ENCODE measurements around the gene KLHL5.

Gene KLHL5, protein sequence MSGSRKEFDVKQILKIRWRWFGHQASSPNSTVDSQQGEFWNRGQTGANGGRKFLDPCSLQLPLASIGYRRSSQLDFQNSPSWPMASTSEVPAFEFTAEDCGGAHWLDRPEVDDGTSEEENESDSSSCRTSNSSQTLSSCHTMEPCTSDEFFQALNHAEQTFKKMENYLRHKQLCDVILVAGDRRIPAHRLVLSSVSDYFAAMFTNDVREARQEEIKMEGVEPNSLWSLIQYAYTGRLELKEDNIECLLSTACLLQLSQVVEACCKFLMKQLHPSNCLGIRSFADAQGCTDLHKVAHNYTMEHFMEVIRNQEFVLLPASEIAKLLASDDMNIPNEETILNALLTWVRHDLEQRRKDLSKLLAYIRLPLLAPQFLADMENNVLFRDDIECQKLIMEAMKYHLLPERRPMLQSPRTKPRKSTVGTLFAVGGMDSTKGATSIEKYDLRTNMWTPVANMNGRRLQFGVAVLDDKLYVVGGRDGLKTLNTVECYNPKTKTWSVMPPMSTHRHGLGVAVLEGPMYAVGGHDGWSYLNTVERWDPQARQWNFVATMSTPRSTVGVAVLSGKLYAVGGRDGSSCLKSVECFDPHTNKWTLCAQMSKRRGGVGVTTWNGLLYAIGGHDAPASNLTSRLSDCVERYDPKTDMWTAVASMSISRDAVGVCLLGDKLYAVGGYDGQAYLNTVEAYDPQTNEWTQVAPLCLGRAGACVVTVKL

DNA sequence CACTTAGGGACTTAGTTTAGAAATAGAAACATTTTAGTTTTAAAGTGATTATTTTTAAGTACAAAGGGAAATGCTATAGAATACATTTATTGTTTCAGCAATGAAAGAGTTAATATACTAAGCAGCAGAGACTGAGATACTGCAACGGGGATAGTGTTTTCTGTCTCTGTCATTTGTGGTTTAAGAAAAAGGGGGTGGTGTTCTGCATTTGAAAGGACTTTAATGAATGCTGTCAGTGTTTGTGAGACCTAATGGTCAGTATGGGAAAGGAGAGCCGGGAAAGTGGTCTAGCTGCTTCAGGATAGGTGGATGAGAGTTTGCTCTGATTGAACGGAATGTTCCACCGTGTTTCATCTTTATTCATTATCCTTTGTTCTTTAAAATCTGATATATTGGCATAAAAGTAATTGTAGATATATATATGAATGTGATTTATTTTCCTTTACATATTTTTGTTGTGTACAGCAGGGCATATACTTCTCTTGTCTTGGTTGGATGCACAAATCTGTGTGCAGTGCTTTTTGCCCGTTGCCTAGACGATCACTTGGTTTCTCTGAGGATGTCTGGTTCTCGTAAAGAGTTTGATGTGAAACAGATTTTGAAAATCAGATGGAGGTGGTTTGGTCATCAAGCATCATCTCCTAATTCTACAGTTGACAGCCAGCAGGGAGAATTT, at the start of gene KLHL5:
KLHL5 (plus strand) TSS at position 139 of the 676 bp plus-strand sequence; CDS start at position 560, 421 bp downstream.
- Histone ChIP-seq H3K27me3 (ENCODE audit: control insufficient read depth, insufficient read depth, low read length) (no peaks in the 10 kb centered on the region), H3K9ac (ENCODE audit: low read depth, low read length) (no peak within 1 kb of the TSS), H3K27ac (ENCODE audit: low read depth, low read length) (peak within 1 kb of the TSS; percentile 53), H3K4me3 (ENCODE audit: low read depth, low read length) (peak within 1 kb of the TSS; percentile 29; the same call in 1 of the 2 replicates), H3K4me1 (ENCODE audit: control insufficient read depth, insufficient read depth, low read length) (peaks cover 27% of the 10 kb centered on the region), H3K9me3 (ENCODE audit: control insufficient read depth, insufficient read depth, low read length) (no peaks in the 10 kb centered on the region), H3K36me3 (ENCODE audit: control insufficient read depth, insufficient read depth, low read length) (no peaks in the 10 kb centered on the region)

DNA sequence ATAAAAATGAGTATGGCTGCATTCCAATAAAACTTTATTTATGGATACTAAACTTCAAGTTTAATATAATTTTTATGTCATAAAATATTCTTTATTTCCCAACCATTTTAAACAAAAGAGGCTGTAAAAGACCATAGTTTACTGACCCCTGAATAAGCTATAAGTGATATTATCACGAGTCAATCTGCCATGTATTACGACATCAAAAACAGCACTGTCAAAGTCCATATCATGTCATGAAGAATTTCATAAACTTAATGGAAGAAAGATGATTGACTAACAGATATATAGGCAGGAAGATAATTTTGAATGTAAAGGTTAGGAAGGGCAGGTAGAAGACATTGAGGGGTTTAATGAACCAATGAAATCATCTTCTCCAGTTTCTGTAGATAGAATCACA, 48.0 kb upstream of the KLHL5 start:
- H3K9me3 ChIP-seq (ENCODE audit: control insufficient read depth, insufficient read depth, low read length) = no peaks in the 10 kb centered on the region
- 0 out of 2 replicates have a peak, but pooled peaks cover 3% of the 10 kb centered on the region for H3K4me1 ChIP-seq (ENCODE audit: control insufficient read depth, insufficient read depth, low read length)
- no peaks in the 10 kb centered on the region for H3K36me3 ChIP-seq (ENCODE audit: control insufficient read depth, insufficient read depth, low read length)
- no peaks in the 10 kb centered on the region for H3K27me3 ChIP-seq (ENCODE audit: control insufficient read depth, insufficient read depth, low read length)
- no peak overlapping the region for H3K4me3 ChIP-seq (ENCODE audit: low read depth, low read length)
- no peak overlapping the region for H3K27ac ChIP-seq (ENCODE audit: low read depth, low read length)
- H3K9ac ChIP-seq (ENCODE audit: low read depth, low read length) = no peak overlapping the region

DNA sequence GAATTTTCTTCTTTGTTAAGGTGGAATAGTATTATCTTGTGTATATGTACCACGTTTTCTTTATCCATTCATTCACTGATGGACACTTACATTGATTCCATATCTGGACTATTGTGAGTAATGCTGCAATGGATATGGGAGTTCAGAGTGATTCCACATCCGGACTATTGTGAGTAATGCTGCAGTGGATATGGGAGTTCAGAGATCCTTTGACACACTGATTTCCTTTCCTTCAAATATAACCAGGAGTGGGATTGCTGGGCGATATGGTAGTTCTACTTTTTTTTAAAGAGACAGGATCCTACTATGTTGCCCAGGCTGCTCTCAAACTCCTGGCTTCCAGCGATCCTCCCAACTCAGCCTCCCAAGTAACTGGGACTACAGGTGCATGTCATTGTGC, 41.9 kb upstream of the KLHL5 start:
- no peak overlapping the region for H3K9ac ChIP-seq (ENCODE audit: low read depth, low read length)
- H3K4me1 ChIP-seq (ENCODE audit: control insufficient read depth, insufficient read depth, low read length) = no peaks in the 10 kb centered on the region
- H3K9me3 ChIP-seq (ENCODE audit: control insufficient read depth, insufficient read depth, low read length) = no peaks in the 10 kb centered on the region
- H3K27ac ChIP-seq (ENCODE audit: low read depth, low read length) = no peak overlapping the region
- no peaks in the 10 kb centered on the region for H3K27me3 ChIP-seq (ENCODE audit: control insufficient read depth, insufficient read depth, low read length)
- H3K36me3 ChIP-seq (ENCODE audit: control insufficient read depth, insufficient read depth, low read length) = no peaks in the 10 kb centered on the region
- H3K4me3 ChIP-seq (ENCODE audit: low read depth, low read length) = no peak overlapping the region

DNA sequence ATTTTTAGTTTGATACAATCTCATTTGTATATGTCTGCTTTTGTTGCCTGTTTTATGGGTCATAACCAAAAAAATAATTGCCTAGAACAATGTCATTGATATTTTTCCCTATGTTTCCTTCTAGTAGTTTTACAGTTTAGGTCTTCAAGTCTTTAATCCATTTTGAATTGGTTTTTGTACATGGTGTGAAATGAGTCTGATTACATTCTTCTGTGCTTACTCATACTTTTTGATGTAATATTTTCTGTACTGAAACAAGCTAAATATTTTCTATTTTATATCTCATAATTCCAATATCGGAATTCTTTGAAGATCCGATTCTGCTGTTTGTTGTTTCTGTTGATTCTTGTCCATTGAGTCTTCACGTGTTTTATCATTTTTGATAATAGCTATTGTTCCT, 40.4 kb upstream of the KLHL5 start:
- H3K9me3 ChIP-seq (ENCODE audit: control insufficient read depth, insufficient read depth, low read length) = no peaks in the 10 kb centered on the region
- H3K9ac ChIP-seq (ENCODE audit: low read depth, low read length) = no peak overlapping the region
- no peak overlapping the region for H3K27ac ChIP-seq (ENCODE audit: low read depth, low read length)
- H3K4me3 ChIP-seq (ENCODE audit: low read depth, low read length) = no peak overlapping the region
- no peaks in the 10 kb centered on the region for H3K27me3 ChIP-seq (ENCODE audit: control insufficient read depth, insufficient read depth, low read length)
- H3K36me3 ChIP-seq (ENCODE audit: control insufficient read depth, insufficient read depth, low read length) = no peaks in the 10 kb centered on the region
- no peaks in the 10 kb centered on the region for H3K4me1 ChIP-seq (ENCODE audit: control insufficient read depth, insufficient read depth, low read length)

DNA sequence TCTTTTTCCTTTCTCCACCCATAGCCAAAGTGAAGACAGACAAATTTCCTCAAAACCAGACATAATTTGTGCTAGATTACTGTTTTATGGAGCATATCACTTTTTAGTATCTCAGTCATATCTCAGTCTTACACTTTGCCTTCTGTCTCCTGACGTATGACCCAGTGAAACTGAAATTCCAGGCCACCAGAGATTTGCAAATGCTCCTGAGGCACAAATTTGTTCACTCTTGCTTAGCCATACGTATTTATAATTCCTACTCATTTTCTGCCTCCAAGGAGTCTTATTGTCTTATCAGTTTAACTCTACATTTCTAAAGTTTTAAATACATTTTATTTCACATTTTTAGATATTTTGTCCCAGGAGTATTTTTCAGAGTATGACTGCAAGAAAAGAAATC, 39.8 kb upstream of the KLHL5 start:
- no peaks in the 10 kb centered on the region for H3K9me3 ChIP-seq (ENCODE audit: control insufficient read depth, insufficient read depth, low read length)
- no peak overlapping the region for H3K9ac ChIP-seq (ENCODE audit: low read depth, low read length)
- no peaks in the 10 kb centered on the region for H3K27me3 ChIP-seq (ENCODE audit: control insufficient read depth, insufficient read depth, low read length)
- no peak overlapping the region for H3K4me3 ChIP-seq (ENCODE audit: low read depth, low read length)
- no peak overlapping the region for H3K27ac ChIP-seq (ENCODE audit: low read depth, low read length)
- H3K4me1 ChIP-seq (ENCODE audit: control insufficient read depth, insufficient read depth, low read length) = no peaks in the 10 kb centered on the region
- no peaks in the 10 kb centered on the region for H3K36me3 ChIP-seq (ENCODE audit: control insufficient read depth, insufficient read depth, low read length)

DNA sequence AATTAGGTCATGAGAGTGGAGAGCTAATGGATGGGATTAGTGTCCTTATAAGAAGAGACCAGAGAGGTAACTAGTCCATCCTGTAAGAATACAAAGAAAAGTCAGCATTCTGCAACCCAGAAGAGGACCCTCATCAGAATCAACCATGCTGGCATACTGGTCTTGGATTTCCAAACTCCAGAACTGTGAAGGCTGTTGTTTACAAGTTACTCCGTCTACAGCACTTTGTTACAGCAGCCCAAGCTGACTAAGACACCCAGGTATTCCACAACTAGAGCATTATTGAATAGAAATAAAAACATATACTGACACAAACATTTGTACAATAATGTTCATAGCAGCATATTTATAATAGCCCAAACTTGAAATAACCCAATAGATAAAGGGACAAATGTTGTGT, 39.0 kb upstream of the KLHL5 start:
- no peak overlapping the region for H3K27ac ChIP-seq (ENCODE audit: low read depth, low read length)
- H3K9me3 ChIP-seq (ENCODE audit: control insufficient read depth, insufficient read depth, low read length) = no peaks in the 10 kb centered on the region
- no peak overlapping the region for H3K9ac ChIP-seq (ENCODE audit: low read depth, low read length)
- H3K36me3 ChIP-seq (ENCODE audit: control insufficient read depth, insufficient read depth, low read length) = no peaks in the 10 kb centered on the region
- no peaks in the 10 kb centered on the region for H3K4me1 ChIP-seq (ENCODE audit: control insufficient read depth, insufficient read depth, low read length)
- no peak overlapping the region for H3K4me3 ChIP-seq (ENCODE audit: low read depth, low read length)
- H3K27me3 ChIP-seq (ENCODE audit: control insufficient read depth, insufficient read depth, low read length) = no peaks in the 10 kb centered on the region

DNA sequence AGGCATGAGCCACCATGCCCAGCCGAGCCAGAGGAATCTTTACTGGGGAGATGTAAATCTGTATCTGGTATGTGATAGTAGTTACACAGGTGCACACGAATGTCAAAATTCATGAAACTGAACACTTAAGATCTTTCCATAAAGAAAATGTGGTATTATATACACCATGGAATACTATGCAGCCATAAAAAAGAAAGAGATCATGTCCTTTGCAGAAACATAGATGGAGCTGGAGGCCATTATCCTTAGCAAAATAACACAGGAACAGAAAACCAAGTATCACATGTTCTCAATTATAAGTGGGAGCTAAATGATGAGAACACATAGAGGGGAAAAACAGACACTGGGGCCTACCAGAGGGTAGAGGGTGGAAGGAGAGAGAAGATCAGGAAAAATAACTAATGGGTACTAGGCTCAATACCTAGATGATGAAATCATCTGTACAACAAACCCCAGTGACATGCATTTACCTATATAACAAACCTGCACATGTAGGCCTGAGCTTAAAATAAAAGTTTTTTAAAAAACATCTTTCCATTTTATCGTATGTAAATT, 37.6 kb upstream of the KLHL5 start:
- H3K4me1 ChIP-seq (ENCODE audit: control insufficient read depth, insufficient read depth, low read length) = no peaks in the 10 kb centered on the region
- H3K27ac ChIP-seq (ENCODE audit: low read depth, low read length) = no peak overlapping the region
- no peak overlapping the region for H3K9ac ChIP-seq (ENCODE audit: low read depth, low read length)
- no peaks in the 10 kb centered on the region for H3K9me3 ChIP-seq (ENCODE audit: control insufficient read depth, insufficient read depth, low read length)
- H3K36me3 ChIP-seq (ENCODE audit: control insufficient read depth, insufficient read depth, low read length) = no peaks in the 10 kb centered on the region
- no peaks in the 10 kb centered on the region for H3K27me3 ChIP-seq (ENCODE audit: control insufficient read depth, insufficient read depth, low read length)
- no peak overlapping the region for H3K4me3 ChIP-seq (ENCODE audit: low read depth, low read length)

DNA sequence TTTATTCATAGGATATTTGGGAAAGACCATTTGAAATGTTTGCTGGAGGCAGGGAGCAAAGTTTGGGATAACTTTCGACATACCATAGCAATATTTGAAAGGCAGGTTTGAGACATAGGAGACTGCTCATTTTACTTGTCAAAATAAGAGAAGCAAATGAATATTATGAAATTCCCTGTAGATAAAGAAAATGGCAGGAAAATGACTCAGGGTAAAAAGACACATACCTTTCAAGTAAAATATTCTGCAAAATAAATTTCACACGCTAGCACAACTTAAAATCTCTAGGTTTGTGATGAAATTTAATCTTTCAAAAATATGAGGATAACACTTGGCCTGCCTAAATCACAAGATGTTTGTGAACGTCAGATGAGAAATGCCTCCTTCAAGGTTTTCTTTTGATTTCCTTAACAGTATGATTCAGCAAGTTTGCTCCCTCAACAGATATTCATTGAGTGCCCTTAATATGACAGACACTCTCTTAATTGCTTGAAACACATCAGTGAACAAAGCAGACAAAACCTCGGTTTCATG, 36.4 kb upstream of the KLHL5 start:
- H3K4me3 ChIP-seq (ENCODE audit: low read depth, low read length) = no peak overlapping the region
- H3K36me3 ChIP-seq (ENCODE audit: control insufficient read depth, insufficient read depth, low read length) = no peaks in the 10 kb centered on the region
- H3K27me3 ChIP-seq (ENCODE audit: control insufficient read depth, insufficient read depth, low read length) = no peaks in the 10 kb centered on the region
- H3K27ac ChIP-seq (ENCODE audit: low read depth, low read length) = no peak overlapping the region
- no peak overlapping the region for H3K9ac ChIP-seq (ENCODE audit: low read depth, low read length)
- H3K9me3 ChIP-seq (ENCODE audit: control insufficient read depth, insufficient read depth, low read length) = no peaks in the 10 kb centered on the region
- H3K4me1 ChIP-seq (ENCODE audit: control insufficient read depth, insufficient read depth, low read length) = no peaks in the 10 kb centered on the region

DNA sequence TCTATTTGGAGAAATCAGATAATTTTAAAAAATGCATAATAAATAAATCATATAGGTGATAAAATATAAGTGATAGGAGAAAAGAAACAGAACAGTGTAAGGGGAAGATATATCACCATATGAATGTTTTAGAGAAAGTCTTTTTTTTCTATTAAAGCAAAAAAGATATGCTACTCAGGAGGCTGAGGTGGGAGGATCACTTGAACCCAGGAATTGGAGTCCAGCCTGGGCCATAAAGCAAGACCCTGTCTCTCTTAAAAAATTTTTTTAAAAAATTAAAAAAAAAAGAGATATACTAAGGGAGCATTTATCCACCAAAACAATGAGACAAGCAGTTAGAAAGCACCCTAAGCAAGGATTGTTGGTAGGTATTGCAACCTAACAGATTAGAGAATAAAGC, 35.9 kb upstream of the KLHL5 start:
- Histone ChIP-seq H3K36me3 (ENCODE audit: control insufficient read depth, insufficient read depth, low read length) (no peaks in the 10 kb centered on the region), H3K4me1 (ENCODE audit: control insufficient read depth, insufficient read depth, low read length) (no peaks in the 10 kb centered on the region), H3K4me3 (ENCODE audit: low read depth, low read length) (no peak overlapping the region), H3K27me3 (ENCODE audit: control insufficient read depth, insufficient read depth, low read length) (no peaks in the 10 kb centered on the region), H3K9ac (ENCODE audit: low read depth, low read length) (no peak overlapping the region), H3K27ac (ENCODE audit: low read depth, low read length) (no peak overlapping the region), H3K9me3 (ENCODE audit: control insufficient read depth, insufficient read depth, low read length) (no peaks in the 10 kb centered on the region)

DNA sequence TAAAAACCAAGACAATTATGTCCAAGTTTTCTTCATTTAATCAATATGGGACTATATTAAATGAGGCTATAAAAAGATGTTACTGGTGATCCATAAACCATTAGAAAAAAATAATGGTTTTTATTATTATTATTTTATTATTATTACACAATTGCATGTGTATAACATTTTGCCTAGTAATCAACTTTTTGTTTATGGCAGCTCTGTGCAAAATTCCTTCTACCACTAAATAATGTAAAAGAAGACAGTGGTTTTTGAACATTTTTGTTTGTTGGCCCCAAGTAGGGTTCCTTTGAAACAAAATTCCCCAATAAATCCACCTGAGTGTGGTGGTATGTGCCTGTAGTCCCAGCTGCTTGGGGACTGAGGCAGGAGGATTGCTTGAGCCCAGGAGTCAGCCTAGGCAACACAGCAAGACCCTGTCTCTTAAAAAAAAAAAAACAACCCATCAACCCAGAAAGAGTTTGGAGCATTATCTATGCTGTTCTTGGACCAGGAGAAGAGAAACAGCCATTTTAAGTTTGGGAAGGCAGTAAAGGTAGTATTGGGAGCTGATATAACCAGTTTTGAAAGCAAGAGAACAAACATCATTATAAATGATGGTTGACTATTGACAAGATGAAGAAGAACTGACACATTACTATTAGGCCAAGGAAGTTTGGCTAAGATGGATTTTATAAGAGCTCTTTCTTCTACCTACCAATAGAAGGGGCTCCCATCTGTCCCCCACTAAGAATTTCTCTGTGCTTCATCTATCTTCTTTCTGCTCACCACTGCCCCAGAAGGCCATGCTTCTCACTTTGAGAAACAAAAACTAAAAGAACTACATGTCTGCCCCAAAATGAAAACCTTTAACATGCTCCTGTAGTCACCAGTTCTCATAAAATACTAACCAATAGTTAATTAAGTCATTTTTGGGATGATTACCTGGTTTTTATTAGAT, 32.0 kb upstream of the KLHL5 start:
- Histone ChIP-seq H3K27ac (ENCODE audit: low read depth, low read length) (no peak overlapping the region), H3K4me1 (ENCODE audit: control insufficient read depth, insufficient read depth, low read length) (no peaks in the 10 kb centered on the region), H3K27me3 (ENCODE audit: control insufficient read depth, insufficient read depth, low read length) (no peaks in the 10 kb centered on the region), H3K9me3 (ENCODE audit: control insufficient read depth, insufficient read depth, low read length) (no peaks in the 10 kb centered on the region), H3K9ac (ENCODE audit: low read depth, low read length) (no peak overlapping the region), H3K36me3 (ENCODE audit: control insufficient read depth, insufficient read depth, low read length) (no peaks in the 10 kb centered on the region), H3K4me3 (ENCODE audit: low read depth, low read length) (no peak overlapping the region)
